ENCODE data around the gene PLCD3. TPM values are rescaled to one million over a fixed set of nuclear protein-coding genes. Genes with fewer than 3 reads are reported as not detected.
A peak's percentile ranks its signal among the peaks of the same experiment; 100 is the strongest.

The PLCD3 gene
- total RNA-seq, 1 experiment from 2014 or later: 55.8 TPM

GRCh38 chr17:45149669-45150664, 17.7 kb upstream of the PLCD3 start (continued):
- TF ChIP-seq TEAD4 (CRISPR knock-in tag; IDR thresholded peaks at IDR 0.05) (no peak), CTCF (IDR thresholded peaks at IDR 0.05) (no peak), AR (CRISPR knock-in tag; IDR thresholded peaks at IDR 0.05) (no peak), AFF4 (CRISPR knock-in tag; IDR thresholded peaks at IDR 0.05; ENCODE audit: borderline replicate concordance) (no peak), FOXP4 (CRISPR knock-in tag; IDR thresholded peaks at IDR 0.05) (0 out of 2 replicates have a peak, but pooled peaks have one; percentile 49), PRDM15 (CRISPR knock-in tag; IDR thresholded peaks at IDR 0.05) (no peak), ZNF425 (CRISPR knock-in tag; conservative IDR thresholded peaks at IDR 0.05) (no peak), TCF7 (CRISPR knock-in tag; IDR thresholded peaks at IDR 0.05; ENCODE audit: low read depth) (no peak), ZNF281 (CRISPR knock-in tag; IDR thresholded peaks at IDR 0.05) (no peak), SMAD4 (CRISPR knock-in tag; IDR thresholded peaks at IDR 0.05) (0 out of 2 replicates have a peak, but pooled peaks have one; percentile 32), NFYB (CRISPR knock-in tag; conservative IDR thresholded peaks at IDR 0.05; ENCODE audit: low read depth) (no peak), KAT7 (CRISPR knock-in tag; IDR thresholded peaks at IDR 0.05; ENCODE audit: borderline replicate concordance) (0 out of 2 replicates have a peak, but pooled peaks have one; percentile 69), GRHL2 (CRISPR knock-in tag; IDR thresholded peaks at IDR 0.05; ENCODE audit: insufficient replicate concordance, severe bottlenecking) (no peak), GTF2I (CRISPR knock-in tag; conservative IDR thresholded peaks at IDR 0.05) (no peak), ZMAT4 (CRISPR knock-in tag; IDR thresholded peaks at IDR 0.05) (no peak), NR1H2 (CRISPR knock-in tag; IDR thresholded peaks at IDR 0.05) (no peak)

Measured in WTC11 (cell line).